HepG2 (cell line): ENCODE results near the gene APOLD1. TPM values are rescaled to one million over a fixed set of nuclear protein-coding genes. Genes with fewer than 3 reads are reported as not detected.
A peak's percentile ranks its signal among the peaks of the same experiment; 100 is the strongest.

ENCODE experiments used
- AGO2 ChIP-seq: fragments of 200-400 bp; formaldehyde crosslinking; optimal IDR thresholded peaks from 2 replicates; pipeline ENCODE3; 2017; ENCODE audit warnings: mild to moderate bottlenecking, low read depth, low read length, moderate library complexity
- ATF1 ChIP-seq: IDR thresholded peaks from 2 replicates; pipeline ENCODE4 v1.6.1; 2016; ENCODE audit warnings: mild to moderate bottlenecking, control low read depth
- FLYWCH1 ChIP-seq: sonication (generic); formaldehyde crosslinking; IDR thresholded peaks from 2 replicates; pipeline ENCODE4 v1.8.1; 2023; ENCODE audit warnings: mild to moderate bottlenecking, missing genetic modification reagents
- GATAD1 ChIP-seq: IDR thresholded peaks from 2 replicates; pipeline ENCODE4 v1.6.1; 2016; ENCODE audit warnings: missing genetic modification reagents, missing compliant biosample characterization
- PRMT3 ChIP-seq: sonication (generic); formaldehyde crosslinking; IDR thresholded peaks from 2 replicates; pipeline ENCODE4 v1.8.1; 2022; ENCODE audit warnings: low read depth, mild to moderate bottlenecking, moderate library complexity, missing genetic modification reagents, borderline replicate concordance
- PRPF4 ChIP-seq: fragments of 200-400 bp; formaldehyde crosslinking; IDR thresholded peaks from 2 replicates; pipeline ENCODE4 v1.6.1; 2016; ENCODE audit warnings: low read length, low read depth; ENCODE audit not compliant: poor library complexity, severe bottlenecking
- RERE ChIP-seq: IDR thresholded peaks from 2 replicates; pipeline ENCODE4 v1.6.1; 2016; ENCODE audit warnings: low read depth, missing genetic modification reagents, missing compliant biosample characterization
- ZBTB33 ChIP-seq: sonication (generic); formaldehyde crosslinking; IDR thresholded peaks from 2 replicates; pipeline ENCODE4 v1.4.0; 2020; ENCODE audit warnings: missing genetic modification reagents
- ZBTB34 ChIP-seq: sonication (generic); formaldehyde crosslinking; IDR thresholded peaks from 2 replicates; pipeline ENCODE4 v1.8.0; 2022; ENCODE audit warnings: mild to moderate bottlenecking, missing genetic modification reagents
- ZNF205 ChIP-seq: IDR thresholded peaks from 2 replicates; pipeline ENCODE4 v1.6.1; 2018; ENCODE audit warnings: missing biosample characterization, missing genetic modification reagents
- ZNF264 ChIP-seq: sonication (generic); formaldehyde crosslinking; IDR thresholded peaks from 2 replicates; pipeline ENCODE4 v1.4.0; 2020; ENCODE audit warnings: missing genetic modification reagents
- ZNF337 ChIP-seq: sonication (generic); formaldehyde crosslinking; IDR thresholded peaks from 2 replicates; pipeline ENCODE4 v1.5.1; 2020; ENCODE audit warnings: missing genetic modification reagents, low read depth, mild to moderate bottlenecking, borderline replicate concordance
- ZNF598 ChIP-seq: sonication (generic); formaldehyde crosslinking; IDR thresholded peaks from 2 replicates; pipeline ENCODE4 v1.5.1; 2020; ENCODE audit warnings: mild to moderate bottlenecking, missing genetic modification reagents, borderline replicate concordance
- polyA plus RNA-seq, 8 experiments: library from polyadenylated mRNA; depleted of rRNA in 3 of 8; stranded (reverse) in 7 of 8; unstranded in 1 of 8; fragments of >200 nt; fragmentation: Illumina TruSeq in 4 of 8; extraction: Trizol in 4 of 8; gene quantifications; 2 replicates each; pipeline versions ENCODE4 v1.2.1 to v1.2.3, GENCODE V29; 2011 to 2016; ENCODE audit warnings: low read depth in 4 of 8, missing spikeins in 1 of 8, mixed read lengths in 1 of 8; ENCODE audit not compliant: insufficient read depth in 1 of 8
- total RNA-seq, 5 experiments: library from RNA; depleted of rRNA; stranded (reverse); fragments of >200 nt; fragmentation: Illumina TruSeq; extraction: Trizol; gene quantifications; 2 replicates each; pipeline ENCODE4 v1.2.3, GENCODE V29; 2016; ENCODE audit warnings: low read depth in 1 of 5
- TF ChIP-seq, protein P1 (sequence below): sonication (generic); formaldehyde crosslinking; IDR thresholded peaks from 2 replicates; pipeline ENCODE4 v1.4.0; 2020; ENCODE audit warnings: low read depth, missing genetic modification reagents

APOLD1 gene
- total and polyA plus RNA-seq, 2 of the 13 experiments (the other 11 are each of a cell fraction or from before 2014, with no cell fraction given) = 0.20 to 0.84 TPM

- TF ChIP-seq ZBTB33 (CRISPR knock-in tag) (peak; percentile 47), ZBTB34 (no peak), ZNF337 (no peak), FLYWCH1 (no peak), ZNF205 (CRISPR knock-in tag) (peak; percentile 71; the same call in 1 of the 2 replicates), ZNF598 (CRISPR knock-in tag) (no peak; the same call in 1 of the 2 replicates), AGO2 (no peak), ATF1 (CRISPR knock-in tag) (peak; percentile 85), RERE (CRISPR knock-in tag) (0 out of 2 replicates have a peak, but pooled peaks have one; percentile 16), PRMT3 (CRISPR knock-in tag) (no peak), ZNF264 (CRISPR knock-in tag) (peak; percentile 52), GATAD1 (CRISPR knock-in tag) (peak; percentile 92), PRPF4 (no peak)
- TF ChIP-seq, protein P1, sequence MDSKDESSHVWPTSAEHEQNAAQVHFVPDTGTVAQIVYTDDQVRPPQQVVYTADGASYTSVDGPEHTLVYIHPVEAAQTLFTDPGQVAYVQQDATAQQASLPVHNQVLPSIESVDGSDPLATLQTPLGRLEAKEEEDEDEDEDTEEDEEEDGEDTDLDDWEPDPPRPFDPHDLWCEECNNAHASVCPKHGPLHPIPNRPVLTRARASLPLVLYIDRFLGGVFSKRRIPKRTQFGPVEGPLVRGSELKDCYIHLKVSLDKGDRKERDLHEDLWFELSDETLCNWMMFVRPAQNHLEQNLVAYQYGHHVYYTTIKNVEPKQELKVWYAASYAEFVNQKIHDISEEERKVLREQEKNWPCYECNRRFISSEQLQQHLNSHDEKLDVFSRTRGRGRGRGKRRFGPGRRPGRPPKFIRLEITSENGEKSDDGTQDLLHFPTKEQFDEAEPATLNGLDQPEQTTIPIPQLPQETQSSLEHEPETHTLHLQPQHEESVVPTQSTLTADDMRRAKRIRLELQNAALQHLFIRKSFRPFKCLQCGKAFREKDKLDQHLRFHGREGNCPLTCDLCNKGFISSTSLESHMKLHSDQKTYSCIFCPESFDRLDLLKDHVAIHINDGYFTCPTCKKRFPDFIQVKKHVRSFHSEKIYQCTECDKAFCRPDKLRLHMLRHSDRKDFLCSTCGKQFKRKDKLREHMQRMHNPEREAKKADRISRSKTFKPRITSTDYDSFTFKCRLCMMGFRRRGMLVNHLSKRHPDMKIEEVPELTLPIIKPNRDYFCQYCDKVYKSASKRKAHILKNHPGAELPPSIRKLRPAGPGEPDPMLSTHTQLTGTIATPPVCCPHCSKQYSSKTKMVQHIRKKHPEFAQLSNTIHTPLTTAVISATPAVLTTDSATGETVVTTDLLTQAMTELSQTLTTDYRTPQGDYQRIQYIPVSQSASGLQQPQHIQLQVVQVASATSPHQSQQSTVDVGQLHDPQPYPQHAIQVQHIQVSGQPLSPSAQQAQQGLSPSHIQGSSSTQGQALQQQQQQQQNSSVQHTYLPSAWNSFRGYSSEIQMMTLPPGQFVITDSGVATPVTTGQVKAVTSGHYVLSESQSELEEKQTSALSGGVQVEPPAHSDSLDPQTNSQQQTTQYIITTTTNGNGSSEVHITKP (CRISPR knock-in tag) = 0 out of 2 replicates have a peak, but pooled peaks have one; percentile 51
These were observed 28.0 kb downstream of the APOLD1 start, which contains the start of gene DDX47 (continued) for GRCh38 chr12:12813120-12814101.
